Measurements from ENCODE around the gene MS4A10.

DNA sequence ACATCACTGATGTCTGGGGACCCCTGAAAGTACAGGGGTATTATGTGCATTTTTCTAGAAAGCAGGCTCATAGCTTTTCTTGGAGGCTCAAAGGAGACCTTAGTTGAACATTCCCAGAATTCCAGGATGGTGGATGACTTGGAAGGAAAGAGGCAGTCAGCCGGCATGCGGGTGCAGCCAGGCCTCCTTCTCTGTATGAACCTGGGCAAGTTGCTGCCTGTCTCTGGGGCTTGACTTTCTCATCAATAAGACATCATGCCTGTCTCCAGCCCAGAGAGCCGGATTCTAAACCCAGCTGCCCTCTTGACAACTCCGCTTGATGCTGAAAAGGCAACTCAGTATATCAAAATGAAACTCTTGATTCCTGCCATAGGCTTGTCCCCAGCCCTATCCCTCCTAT is 15.9 kb upstream of the MS4A10 start:
- TF ChIP-seq CTCF (IDR thresholded peaks at IDR 0.05) (no peak), POLR2A (IDR thresholded peaks at IDR 0.05) (no peak), POLR2AphosphoS5 (IDR thresholded peaks at IDR 0.05) (no peak)
